Stimulated activated naive CD8-positive, alpha-beta T cell treated with anti-CD3 and anti-CD28 coated beads, Interleukin-15, Interleukin-2, amounts not matched to agents 100 ng/mL and 50 ng/mL, for 24 hours (primary cell): Measurements from ENCODE around the gene SELENON.

Experiments
- H3K27ac Mint-ChIP-seq: one replicate; pipeline ENCODE4 v1.8.0; 2021; ENCODE audit warnings: mild to moderate bottlenecking, mixed read lengths
- H3K27me3 Mint-ChIP-seq: one replicate; pipeline ENCODE4 v1.8.0; 2021; ENCODE audit warnings: mixed read lengths
- H3K36me3 Mint-ChIP-seq: one replicate; pipeline ENCODE4 v1.8.0; 2021; ENCODE audit warnings: low read depth, mixed read lengths
- H3K4me1 Mint-ChIP-seq: one replicate; pipeline ENCODE4 v1.8.0; 2021; ENCODE audit warnings: low read depth, mixed read lengths
- H3K4me3 Mint-ChIP-seq: one replicate; pipeline ENCODE4 v1.8.0; 2021; ENCODE audit warnings: mild to moderate bottlenecking, mixed read lengths
- H3K9me3 Mint-ChIP-seq: one replicate; pipeline ENCODE4 v1.8.0; 2021; ENCODE audit warnings: mixed read lengths

SELENON gene

DNA sequence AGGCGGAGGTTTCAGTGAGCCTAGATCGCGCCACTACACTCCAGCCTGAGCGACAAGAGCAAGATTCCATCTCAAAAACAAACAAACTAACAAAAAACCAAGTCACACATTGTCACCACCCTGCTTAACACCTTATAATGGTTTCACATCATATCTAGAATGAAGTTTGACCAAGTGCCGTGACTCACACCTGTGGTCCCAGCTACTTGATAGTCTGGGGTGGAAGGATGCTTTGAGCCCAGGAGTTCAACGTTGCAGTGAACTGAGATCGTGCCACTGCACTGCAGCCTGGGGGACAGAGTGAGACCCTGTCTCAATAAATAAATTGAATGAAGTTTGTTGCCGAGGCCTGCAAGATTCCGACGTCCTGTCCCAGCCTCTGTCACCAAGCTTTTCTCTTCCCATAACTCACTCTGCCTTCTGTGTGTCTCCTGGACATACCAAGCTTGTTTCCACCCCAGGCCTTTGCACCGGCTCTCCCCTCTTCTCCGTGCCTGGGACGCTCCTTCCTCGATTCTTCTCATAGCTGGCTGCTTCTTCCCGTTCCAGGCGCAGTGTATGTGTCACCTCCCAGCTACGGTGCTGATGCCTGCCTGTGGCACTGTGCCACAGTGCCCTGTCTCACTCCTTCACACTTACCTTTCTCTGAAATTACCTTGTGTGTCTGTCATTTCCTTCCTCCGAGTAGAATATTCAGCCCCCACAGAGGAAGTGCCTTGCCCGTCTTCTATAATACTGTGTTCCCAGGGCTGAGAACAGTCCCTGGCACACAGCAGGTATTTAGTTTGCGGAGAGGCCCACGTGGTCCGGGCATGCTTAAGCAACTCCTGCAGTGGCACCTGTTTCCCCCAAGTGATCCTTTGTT is 3.8 kb upstream of the SELENON start:
- Mint-ChIP-seq H3K27me3 (no peaks in the 10 kb centered on the region), H3K27ac (peak overlapping the region; percentile 26), H3K36me3 (no peaks in the 10 kb centered on the region), H3K9me3 (no peaks in the 10 kb centered on the region), H3K4me1 (peaks cover 50% of the 10 kb centered on the region), H3K4me3 (peak overlapping the region; percentile 15)

DNA sequence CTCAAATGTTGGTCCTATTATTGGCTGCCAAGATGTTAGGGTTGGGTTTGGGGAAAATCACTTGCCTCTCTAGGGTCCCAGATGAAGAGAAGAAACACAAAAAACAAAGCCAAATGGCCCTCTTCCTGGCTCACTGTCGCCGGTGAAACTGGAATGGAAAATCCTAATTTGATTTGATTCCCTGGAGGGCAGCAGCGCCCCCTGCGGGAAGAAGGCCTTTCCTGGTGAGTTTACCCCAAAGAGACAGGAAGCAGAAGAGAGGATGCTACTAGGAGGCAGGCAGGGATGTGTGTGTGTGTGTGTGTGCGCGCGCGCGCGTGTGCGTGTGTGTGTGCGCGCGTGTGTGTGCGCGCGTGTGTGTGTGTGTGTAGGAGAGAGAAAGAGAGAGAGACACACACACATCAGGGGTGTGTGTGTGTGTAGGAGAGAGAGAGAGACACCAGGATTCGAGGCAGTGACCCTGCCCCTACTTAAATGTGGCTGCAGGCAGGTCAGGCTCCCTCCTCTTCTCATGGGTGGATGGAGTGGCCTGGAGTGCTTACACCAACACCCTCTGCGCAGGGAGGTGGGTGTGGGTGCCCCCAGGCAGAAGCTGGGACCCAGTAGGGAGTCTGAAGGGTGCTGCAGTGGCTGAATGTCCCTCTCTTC is 3.1 kb upstream of the SELENON start:
- no peaks in the 10 kb centered on the region for H3K27me3 Mint-ChIP-seq
- peaks cover 53% of the 10 kb centered on the region for H3K4me1 Mint-ChIP-seq
- H3K4me3 Mint-ChIP-seq, result peak overlapping the region; percentile 15

DNA sequence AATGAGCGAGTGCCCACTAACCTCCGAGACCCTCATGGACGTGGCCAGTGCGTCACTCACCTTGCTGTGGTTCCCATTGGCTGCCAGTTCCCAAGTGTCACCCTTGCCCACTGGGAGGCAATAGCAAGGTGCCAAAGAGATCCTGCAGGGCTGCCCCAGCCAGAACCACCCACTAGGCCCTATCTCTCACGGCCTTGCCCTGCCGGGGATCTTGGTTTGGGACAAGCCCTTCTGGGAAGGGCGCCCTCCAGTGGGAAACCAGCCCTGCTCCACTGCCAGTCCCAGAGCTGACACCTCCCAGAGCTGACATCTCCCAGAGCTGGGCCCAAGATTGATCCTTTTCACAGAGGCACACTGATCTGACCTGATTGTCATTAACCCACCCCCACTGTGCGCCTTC is 2.1 kb upstream of the SELENON start:
- no peaks in the 10 kb centered on the region for H3K27me3 Mint-ChIP-seq
- H3K9me3 Mint-ChIP-seq, result no peaks in the 10 kb centered on the region
- H3K4me1 Mint-ChIP-seq, result peaks cover 61% of the 10 kb centered on the region
- no peak overlapping the region for H3K4me3 Mint-ChIP-seq
- no peaks in the 10 kb centered on the region for H3K36me3 Mint-ChIP-seq
- H3K27ac Mint-ChIP-seq, result no peak overlapping the region

More for the DNA sequence above, 3.1 kb upstream of the SELENON start:
- no peaks in the 10 kb centered on the region for H3K9me3 Mint-ChIP-seq
- no peak overlapping the region for H3K27ac Mint-ChIP-seq
- no peaks in the 10 kb centered on the region for H3K36me3 Mint-ChIP-seq

DNA sequence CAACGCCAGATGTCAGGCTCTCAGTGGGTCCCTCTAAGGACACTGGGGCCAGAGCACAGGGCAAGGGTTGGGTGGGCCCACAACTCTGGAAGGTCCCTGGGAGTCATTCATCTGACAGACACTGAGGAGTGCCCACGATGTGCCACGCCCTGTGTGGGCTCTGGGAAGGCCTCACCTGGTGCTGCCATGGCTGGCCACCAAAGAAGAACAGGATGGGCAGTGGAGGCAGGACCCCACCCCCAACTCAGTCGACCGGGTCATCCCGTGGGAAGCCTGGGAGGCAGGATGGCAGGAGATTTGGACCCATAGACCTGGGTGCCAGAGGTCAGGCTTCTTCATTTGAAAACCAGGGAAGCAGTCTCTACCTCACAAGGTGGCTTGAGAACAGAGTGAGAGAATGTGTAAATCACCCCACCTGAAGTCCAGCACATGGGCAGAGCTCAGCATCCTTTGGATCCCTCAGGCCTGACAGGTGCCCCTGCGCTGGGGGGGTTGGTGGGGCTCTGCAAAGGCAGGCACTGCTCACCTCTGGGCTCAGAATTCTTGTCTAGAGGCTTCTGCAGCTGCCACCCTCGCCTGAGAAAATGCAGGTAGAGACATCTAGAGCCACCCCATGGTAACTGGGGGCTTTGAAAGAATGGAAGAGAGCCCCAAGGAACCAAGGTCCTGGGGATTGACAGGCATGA is 1.2 kb upstream of the SELENON start:
- Mint-ChIP-seq H3K9me3 (no peaks in the 10 kb centered on the region), H3K27me3 (no peaks in the 10 kb centered on the region), H3K36me3 (no peaks in the 10 kb centered on the region), H3K4me1 (peaks cover 65% of the 10 kb centered on the region), H3K4me3 (peak overlapping the region; percentile 63), H3K27ac (no peak overlapping the region)

DNA sequence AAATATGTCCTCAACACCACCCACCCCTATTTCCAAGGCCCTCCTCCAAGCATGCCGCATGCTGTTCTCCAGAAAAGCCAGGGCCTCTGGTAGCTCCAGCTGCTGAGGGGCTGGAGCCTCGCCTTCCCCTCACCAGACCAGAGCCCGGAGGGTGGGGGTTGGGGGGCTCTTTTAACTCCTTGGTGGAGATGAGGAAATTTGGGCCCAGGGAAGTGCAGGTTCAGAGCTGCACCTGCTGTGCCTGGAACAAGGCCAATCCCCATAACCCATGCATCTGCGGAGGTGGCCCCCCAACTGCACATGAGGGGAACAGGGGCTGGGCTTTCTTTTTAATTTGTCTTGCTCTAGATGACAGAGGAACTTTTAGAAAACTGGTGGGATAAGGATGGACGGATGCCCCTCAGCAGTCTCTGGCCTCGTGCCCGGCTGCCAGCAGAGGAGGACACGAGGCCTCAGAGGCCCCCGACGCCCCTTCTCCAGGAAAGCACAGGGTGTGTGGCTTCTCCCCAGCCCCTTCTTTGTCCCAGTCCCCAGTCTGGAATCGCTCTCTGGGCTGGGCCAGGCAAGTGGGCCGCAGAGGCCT is 550 bp upstream of the SELENON start:
- H3K27ac Mint-ChIP-seq, result no peak overlapping the region
- no peaks in the 10 kb centered on the region for H3K9me3 Mint-ChIP-seq
- no peaks in the 10 kb centered on the region for H3K27me3 Mint-ChIP-seq
- H3K4me1 Mint-ChIP-seq, result peaks cover 71% of the 10 kb centered on the region
- no peaks in the 10 kb centered on the region for H3K36me3 Mint-ChIP-seq
- H3K4me3 Mint-ChIP-seq, result peak overlapping the region; percentile 63

DNA sequence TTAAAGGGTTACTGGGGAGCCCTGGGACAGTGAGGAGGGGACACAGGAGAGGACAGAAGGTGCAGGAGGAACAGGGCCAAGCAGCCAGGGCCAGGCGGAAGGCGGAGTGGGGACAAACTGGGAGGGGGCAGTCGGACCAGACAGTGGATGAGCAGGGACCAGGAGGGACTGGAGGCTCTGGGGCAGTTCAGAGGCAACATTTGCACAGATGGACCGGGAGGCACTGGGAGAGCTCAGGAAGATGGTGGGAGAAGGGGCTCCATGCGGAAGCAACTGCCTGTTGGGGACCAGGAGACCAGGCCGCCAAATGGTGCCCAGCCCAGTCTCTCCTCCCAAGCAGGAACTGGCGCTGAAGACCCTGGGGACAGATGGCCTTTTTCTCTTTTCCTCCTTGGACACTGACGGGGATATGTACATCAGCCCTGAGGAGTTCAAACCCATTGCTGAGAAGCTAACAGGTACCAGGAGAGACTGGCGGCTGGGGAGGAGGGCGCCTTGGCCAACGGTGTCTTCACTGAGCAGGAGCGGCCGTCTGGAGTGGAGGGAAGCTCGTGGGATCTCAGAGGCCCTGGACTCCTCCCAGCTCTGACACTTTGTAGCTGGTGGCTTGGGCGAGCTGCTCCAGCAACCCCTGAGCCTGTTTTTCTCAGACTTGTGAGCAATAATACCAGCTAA is 847 bp downstream of the SELENON start:
- H3K27ac Mint-ChIP-seq, result no peak overlapping the region
- H3K27me3 Mint-ChIP-seq, result no peaks in the 10 kb centered on the region
- peaks cover 5% of the 10 kb centered on the region for H3K36me3 Mint-ChIP-seq
- H3K4me3 Mint-ChIP-seq, result peak overlapping the region; percentile 78
- H3K4me1 Mint-ChIP-seq, result peaks cover 67% of the 10 kb centered on the region
- H3K9me3 Mint-ChIP-seq, result no peaks in the 10 kb centered on the region

DNA sequence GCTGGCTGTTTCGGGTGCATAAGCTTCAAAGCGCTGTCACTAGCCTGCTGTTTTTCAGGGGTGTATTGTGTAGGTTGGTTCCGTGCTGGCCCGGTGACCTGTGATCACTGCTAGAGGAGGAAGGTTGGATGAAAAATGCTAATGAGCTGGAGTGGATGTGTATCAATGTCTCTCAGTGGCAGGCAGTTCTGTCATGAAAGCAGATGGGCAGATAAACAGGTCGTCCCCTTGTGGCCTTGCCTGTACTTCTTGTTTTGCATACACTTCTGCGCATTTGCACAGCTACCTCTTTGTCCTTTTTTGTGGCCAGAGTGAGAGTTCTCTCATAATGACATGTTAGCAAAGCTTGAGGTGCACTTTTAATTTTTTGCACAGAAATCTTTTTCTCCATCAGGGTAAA is 2.9 kb downstream of the SELENON start:
- peaks cover 7% of the 10 kb centered on the region for H3K36me3 Mint-ChIP-seq
- H3K27ac Mint-ChIP-seq, result no peak overlapping the region
- H3K4me3 Mint-ChIP-seq, result no peak overlapping the region
- no peaks in the 10 kb centered on the region for H3K27me3 Mint-ChIP-seq
- no peaks in the 10 kb centered on the region for H3K9me3 Mint-ChIP-seq
- peaks cover 47% of the 10 kb centered on the region for H3K4me1 Mint-ChIP-seq

DNA sequence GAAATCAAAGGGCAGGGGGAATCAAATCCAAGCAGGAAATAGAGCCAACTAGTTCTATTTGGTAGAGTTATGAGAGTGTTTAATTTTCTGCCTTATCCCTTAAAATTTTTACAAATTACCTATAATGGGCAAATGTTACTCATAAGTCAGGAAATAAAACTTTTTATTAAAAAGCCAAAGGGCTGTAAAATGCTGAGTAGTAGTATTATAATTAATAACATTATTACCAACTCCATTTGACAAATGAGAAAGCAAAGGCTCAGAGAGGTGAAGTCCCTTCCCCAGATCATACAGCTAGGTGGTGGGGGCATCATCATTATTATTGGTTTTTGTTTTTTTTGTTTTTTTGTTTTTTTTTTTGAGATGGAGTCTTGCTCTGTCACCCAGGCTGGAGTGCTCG is 3.4 kb downstream of the SELENON start:
- no peak overlapping the region for H3K4me3 Mint-ChIP-seq
- peaks cover 43% of the 10 kb centered on the region for H3K4me1 Mint-ChIP-seq

DNA sequence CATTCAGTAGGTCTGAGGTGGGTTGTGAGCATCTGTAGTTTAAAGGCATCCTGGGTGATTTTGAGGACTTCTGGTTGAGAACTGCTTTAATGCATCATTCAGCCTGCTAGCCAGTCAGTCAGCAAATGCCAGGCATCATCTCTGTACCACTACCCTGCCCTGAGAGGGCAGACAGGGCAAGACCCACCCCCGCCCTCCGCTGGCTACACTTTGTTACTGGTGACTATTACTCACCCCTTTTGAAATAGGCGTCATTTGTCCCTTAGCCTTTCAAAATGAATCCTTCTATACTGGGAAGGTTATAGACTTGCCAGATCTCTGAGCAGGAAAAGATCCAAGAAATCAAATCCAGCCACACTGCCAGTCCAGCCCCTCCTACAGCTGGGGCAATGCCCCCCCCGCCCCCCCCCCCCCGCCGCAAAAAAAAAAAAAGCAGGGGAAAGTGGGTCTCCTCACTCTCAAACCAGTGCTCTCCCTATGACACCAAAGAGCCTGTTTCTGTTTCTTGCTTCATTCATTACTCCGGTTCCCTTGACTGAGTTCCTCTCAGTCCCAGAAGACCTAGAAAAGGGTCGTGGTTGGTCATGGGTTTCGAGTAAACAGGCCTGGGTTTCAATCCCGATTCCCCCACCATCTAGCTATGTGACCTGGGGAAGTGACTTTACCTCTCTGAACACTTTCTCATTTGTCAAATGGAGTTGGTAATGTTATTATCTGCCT is 4.4 kb downstream of the SELENON start:
- Mint-ChIP-seq H3K27ac (no peak overlapping the region), H3K4me3 (no peak overlapping the region), H3K36me3 (peaks cover 7% of the 10 kb centered on the region)

More for the DNA sequence above, 3.4 kb downstream of the SELENON start:
- no peak overlapping the region for H3K27ac Mint-ChIP-seq
- no peaks in the 10 kb centered on the region for H3K27me3 Mint-ChIP-seq
- H3K36me3 Mint-ChIP-seq, result peaks cover 7% of the 10 kb centered on the region
- no peaks in the 10 kb centered on the region for H3K9me3 Mint-ChIP-seq

DNA sequence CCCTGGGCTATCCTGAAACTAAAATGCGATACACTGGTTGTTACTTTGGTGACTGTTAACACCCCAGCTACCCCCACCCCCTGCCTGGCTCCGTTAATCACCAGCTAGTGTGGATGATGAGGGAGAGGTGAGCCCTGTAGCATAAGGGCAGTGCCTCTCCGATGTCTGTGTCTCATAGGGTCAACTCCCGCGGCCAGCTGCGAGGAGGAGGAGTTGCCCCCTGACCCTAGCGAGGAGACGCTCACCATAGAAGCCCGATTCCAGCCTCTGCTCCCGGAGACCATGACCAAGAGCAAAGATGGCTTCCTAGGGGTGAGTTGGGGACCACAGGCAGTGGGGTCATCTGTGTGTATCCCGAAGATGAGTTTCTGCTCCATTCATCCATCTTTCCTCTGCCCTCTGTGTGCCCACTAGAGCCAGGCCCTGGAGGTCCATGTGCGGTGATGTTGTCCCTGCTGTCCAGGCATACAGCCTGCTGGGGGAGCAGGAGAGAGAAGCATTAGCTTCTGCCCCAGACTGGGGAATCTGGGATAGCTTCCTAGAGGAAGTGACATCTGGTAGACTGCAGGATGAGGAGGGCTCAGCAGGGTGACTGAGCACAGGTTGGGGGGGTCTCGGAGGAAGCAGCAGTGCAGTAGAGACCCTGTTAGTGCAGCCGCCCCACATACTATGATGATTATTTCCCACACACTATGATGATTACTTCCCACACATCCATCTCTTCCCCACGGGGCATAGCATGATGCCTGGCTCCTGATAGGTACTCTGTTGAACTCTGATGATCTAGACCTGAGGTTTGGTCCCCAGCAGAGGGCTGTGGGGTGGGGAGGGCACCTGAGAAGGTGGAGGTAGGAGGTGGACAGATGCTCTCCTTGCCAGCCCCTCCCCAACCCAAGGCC is 5.2 kb downstream of the SELENON start:
- Mint-ChIP-seq H3K4me1 (peaks cover 33% of the 10 kb centered on the region), H3K4me3 (no peak overlapping the region), H3K27me3 (no peaks in the 10 kb centered on the region), H3K36me3 (peaks cover 7% of the 10 kb centered on the region), H3K27ac (no peak overlapping the region), H3K9me3 (no peaks in the 10 kb centered on the region)

More for the DNA sequence above, 4.4 kb downstream of the SELENON start:
- no peaks in the 10 kb centered on the region for H3K9me3 Mint-ChIP-seq
- no peaks in the 10 kb centered on the region for H3K27me3 Mint-ChIP-seq
- H3K4me1 Mint-ChIP-seq, result peaks cover 37% of the 10 kb centered on the region

DNA sequence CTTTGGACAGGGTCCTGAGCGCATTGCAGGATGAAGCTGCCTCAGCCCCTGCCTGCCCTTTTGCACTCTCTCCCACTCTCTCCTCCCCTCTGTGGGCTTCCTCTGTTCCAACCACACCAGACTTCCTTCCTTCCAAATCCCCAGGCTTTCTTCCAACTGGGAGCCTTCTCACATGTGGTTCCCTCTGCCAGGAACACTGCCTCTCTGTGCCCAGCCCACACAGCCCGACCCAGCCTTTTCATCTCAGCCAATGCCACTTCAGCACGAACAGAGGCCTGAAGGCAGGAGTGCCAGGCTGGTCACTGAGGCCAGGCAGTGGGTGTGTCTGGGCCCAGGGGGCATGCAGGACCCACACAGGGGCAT is 5.9 kb downstream of the SELENON start:
- Mint-ChIP-seq H3K4me3 (no peak overlapping the region), H3K36me3 (peaks cover 7% of the 10 kb centered on the region), H3K27ac (no peak overlapping the region), H3K4me1 (peaks cover 29% of the 10 kb centered on the region), H3K27me3 (no peaks in the 10 kb centered on the region), H3K9me3 (no peaks in the 10 kb centered on the region)

DNA sequence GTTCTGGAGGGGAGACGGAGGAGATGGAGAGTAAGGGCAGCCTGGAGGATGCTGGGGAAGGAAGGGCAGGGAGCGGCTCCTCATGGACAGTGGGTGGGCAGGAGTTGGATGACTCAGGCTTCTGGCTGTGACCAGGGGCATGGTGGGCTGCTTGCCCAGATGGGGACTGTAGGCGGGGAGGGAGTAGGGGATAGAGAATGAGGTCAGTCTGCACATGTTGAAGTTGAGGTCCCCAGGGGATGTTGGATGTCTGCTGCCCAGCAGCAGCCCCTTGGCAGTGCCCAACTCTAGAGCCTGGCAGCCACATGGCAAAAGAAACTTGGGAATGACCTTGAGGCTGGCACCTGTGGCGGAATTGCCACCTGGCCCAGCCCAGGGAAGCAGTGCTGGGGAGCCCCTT is 6.4 kb downstream of the SELENON start:
- no peaks in the 10 kb centered on the region for H3K9me3 Mint-ChIP-seq
- H3K4me1 Mint-ChIP-seq, result peaks cover 26% of the 10 kb centered on the region
- no peaks in the 10 kb centered on the region for H3K27me3 Mint-ChIP-seq
- no peak overlapping the region for H3K27ac Mint-ChIP-seq
- H3K4me3 Mint-ChIP-seq, result no peak overlapping the region
- peaks cover 7% of the 10 kb centered on the region for H3K36me3 Mint-ChIP-seq
